HG03432 (cell line): ENCODE results near the gene ASTE1.
"Not testable (repeated sequence)": the region's sequence is repeated elsewhere in the genome, so short reads cannot be mapped to it uniquely, and the experiment has no call there.

ENCODE experiments used
- ATAC-seq: cut with Tn5 transposase; IDR thresholded peaks from one replicate; pipeline ENCODE4 v1.9.1; 2021; ENCODE audit warnings: mild to moderate bottlenecking, moderate library complexity; ENCODE audit not compliant: unreplicated experiment

ASTE1 gene

GRCh38 chr3:131026321-131027151 lies at the start of gene ASTE1, which contains the start of gene NEK11:
Gene ASTE1, minus strand, starts transcription at chr3:131026825. Its CDS starts 1,519 bp downstream, at chr3:131025306.
Gene NEK11, plus strand, starts transcription at chr3:131026877. Its CDS starts 2,832 bp downstream, at chr3:131029709.
- peak; percentile 99 for ATAC-seq

- ATAC-seq: no peak
These were observed 49.2 kb upstream of the ASTE1 start for GRCh38 chr3:131075632-131076328.

- no peak for ATAC-seq
These were observed 46.2 kb upstream of the ASTE1 start for GRCh38 chr3:131072845-131073244.

GRCh38 chr3:131072099-131072559 lies 45.5 kb upstream of the ASTE1 start:
- no peak for ATAC-seq

- no peak for ATAC-seq
These were observed 41.4 kb upstream of the ASTE1 start for GRCh38 chr3:131067983-131068382.

- ATAC-seq: no peak
These were observed 26.6 kb upstream of the ASTE1 start for GRCh38 chr3:131053043-131053859.

GRCh38 chr3:131050001-131050400 lies 23.4 kb upstream of the ASTE1 start:
- no peak for ATAC-seq

- ATAC-seq: no peak
These were observed 21.4 kb upstream of the ASTE1 start for GRCh38 chr3:131048030-131048429.

- no peak for ATAC-seq
These were observed 21.0 kb upstream of the ASTE1 start for GRCh38 chr3:131047582-131047981.

GRCh38 chr3:131042271-131042985 lies 15.8 kb upstream of the ASTE1 start:
- not testable (repeated sequence) for ATAC-seq

- ATAC-seq: no peak
These were observed 11.7 kb upstream of the ASTE1 start for GRCh38 chr3:131038326-131038725.

GRCh38 chr3:131036986-131037385 lies 10.4 kb upstream of the ASTE1 start:
- no peak for ATAC-seq

- no peak for ATAC-seq
These were observed 9.7 kb upstream of the ASTE1 start for GRCh38 chr3:131036200-131036816.

GRCh38 chr3:131033480-131034080 lies 7.0 kb upstream of the ASTE1 start:
- peak; percentile 65 for ATAC-seq

- no peak for ATAC-seq
These were observed 5.0 kb upstream of the ASTE1 start for GRCh38 chr3:131031660-131032059.

- no peak for ATAC-seq
These were observed 2.2 kb upstream of the ASTE1 start for GRCh38 chr3:131028844-131029243.

GRCh38 chr3:131025539-131025938 lies 1.1 kb downstream of the ASTE1 start:
- no peak for ATAC-seq

GRCh38 chr3:131020122-131020693 lies 6.4 kb downstream of the ASTE1 start:
- peak; percentile 59 for ATAC-seq

- no peak for ATAC-seq
These were observed 7.7 kb downstream of the ASTE1 start for GRCh38 chr3:131018970-131019369.
